Measurements from ENCODE around the gene C2CD5.

C2CD5 gene

DNA sequence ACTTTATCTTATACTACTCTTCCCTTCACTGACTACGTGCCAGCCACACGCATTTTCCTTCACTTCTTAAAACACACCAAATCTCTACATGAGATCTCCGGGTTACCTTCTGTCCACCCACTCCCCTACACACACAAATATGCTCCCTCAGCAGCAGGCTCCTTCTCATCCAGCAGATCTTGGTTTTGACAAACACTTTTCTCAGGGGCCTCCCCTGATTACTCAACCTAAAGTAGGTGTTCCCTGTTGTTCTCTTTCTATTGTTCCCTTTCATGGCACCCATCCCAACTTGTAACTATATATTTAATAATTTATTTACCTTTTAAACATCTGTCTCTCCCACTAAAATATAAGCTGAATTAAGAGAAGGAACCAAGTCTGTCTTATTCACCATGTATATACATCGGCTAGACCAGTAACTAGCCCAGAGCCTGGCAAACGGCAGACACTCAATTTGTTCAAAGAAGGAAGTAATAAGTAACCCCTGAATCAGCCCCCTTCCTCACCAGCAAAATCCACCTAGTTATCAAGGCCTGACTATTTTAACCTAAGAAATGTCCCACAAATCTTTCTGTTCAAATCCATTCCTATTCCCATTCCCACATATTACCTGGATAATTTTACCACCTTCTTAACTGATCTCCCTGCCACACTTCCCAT, 2.7 kb downstream of the C2CD5 start:
- TF ChIP-seq, protein P1, sequence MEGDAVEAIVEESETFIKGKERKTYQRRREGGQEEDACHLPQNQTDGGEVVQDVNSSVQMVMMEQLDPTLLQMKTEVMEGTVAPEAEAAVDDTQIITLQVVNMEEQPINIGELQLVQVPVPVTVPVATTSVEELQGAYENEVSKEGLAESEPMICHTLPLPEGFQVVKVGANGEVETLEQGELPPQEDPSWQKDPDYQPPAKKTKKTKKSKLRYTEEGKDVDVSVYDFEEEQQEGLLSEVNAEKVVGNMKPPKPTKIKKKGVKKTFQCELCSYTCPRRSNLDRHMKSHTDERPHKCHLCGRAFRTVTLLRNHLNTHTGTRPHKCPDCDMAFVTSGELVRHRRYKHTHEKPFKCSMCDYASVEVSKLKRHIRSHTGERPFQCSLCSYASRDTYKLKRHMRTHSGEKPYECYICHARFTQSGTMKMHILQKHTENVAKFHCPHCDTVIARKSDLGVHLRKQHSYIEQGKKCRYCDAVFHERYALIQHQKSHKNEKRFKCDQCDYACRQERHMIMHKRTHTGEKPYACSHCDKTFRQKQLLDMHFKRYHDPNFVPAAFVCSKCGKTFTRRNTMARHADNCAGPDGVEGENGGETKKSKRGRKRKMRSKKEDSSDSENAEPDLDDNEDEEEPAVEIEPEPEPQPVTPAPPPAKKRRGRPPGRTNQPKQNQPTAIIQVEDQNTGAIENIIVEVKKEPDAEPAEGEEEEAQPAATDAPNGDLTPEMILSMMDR (IDR thresholded peaks at IDR 0.05): no peak

DNA sequence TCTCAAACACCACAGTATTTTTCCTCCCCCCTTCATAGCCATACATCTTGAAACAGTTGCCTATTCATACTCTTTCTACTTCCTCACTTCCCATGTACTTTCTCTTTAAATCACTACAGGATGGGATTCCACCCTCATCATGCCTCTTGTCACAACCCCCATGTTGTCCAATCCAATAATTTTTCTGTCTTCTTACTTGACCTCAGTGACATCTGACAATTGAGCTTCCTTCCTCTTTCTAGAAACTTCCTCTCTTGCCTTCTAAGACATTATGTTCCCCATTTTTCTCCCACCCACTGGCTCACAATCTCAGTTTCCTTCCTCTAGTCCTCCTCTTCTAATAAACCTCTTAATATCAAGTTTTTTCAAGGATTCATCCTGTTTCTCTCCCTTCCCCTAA, 5.3 kb downstream of the C2CD5 start:
- TF ChIP-seq, protein P1 (IDR thresholded peaks at IDR 0.05): no peak

DNA sequence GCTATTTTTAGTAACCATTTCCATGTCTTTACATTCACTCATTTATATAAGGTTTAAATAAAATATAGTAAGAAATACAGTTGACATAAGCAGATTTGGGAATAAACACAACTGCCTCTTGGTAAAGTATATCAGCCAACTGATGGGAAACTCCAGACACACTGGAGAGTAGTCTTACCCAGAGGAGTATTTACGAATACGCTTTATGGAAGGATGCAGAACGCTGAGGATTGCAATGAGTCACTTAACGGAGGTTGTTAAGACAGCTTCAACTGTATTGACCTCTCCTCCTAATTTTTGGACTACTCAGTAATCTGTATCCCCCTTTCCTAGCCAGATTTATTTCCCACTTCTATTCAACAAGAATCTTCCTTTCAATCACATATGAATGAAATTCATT, 6.0 kb downstream of the C2CD5 start:
- TF ChIP-seq, protein P1 (IDR thresholded peaks at IDR 0.05): no peak

DNA sequence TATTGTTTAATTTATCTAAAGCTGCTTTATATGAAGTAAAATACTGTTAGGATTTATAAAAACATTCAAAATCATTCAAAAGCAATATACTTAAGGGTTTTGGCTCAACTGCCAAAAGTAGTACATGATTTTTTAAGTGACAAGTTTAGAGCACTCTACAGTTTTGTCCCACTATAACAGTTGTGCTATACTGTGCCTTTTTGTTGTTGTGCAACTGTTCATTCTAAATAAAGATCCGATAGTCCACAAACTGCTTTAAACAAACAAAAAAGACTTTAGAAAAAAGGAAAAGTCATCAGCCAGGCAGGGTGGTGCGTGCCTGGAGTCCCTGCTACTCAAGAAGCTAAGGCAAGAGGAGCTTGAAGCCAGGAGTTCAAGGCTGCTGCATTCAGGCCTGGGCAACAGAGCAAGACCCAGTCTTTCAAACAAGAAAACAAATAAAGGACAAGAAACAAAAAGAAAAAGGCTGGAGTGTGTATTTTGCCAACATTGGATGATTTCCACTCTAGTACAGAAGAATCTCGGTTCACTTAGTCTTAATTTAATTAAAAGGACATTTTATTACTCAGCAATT, 7.3 kb downstream of the C2CD5 start:
- TF ChIP-seq, protein P1 (IDR thresholded peaks at IDR 0.05): no peak

DNA sequence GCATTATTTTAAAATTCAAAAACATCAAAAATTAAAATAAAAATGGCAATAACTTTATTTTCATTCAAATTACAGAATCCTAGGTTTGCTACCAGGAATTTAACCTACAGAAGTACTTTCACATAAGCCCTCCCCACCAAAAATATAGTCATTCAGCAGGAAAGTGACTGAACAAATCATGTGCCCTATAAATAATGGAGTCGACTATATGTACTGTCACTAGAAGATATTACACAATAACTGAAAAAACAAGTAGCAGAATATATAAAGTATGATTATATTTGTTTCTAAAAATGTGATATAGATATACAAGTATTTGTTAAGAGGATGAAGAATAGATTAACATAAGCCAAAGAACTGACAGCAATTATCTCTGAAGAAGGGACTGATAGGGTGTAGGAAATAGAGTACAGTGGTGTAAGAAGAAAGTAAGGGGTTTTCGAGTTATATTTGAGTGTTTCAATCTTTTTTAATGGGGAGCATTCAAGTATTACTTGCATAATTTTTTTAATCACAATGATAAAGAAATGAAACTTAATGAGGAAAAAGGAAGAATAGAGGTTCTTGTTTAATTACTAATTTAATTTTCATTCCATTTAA, 7.9 kb downstream of the C2CD5 start:
- TF ChIP-seq, protein P1 (IDR thresholded peaks at IDR 0.05): no peak

DNA sequence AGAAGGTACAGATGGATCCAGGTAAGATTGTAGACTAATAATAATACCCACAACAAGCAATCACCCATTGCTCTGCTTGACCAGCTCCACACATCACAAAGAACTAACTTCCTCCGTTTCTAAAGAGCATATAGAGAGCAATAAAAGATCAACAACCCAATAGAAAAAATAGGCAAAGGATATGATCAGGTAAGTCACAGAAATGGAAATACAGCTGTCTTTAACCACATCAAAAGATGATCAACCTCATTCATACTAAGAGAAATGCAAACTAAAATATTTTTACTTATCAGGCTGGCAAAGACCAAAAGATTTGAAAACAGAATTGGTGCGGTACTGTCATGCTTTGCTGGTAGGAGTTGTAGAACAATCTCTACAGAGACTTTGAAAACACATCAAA, 8.9 kb downstream of the C2CD5 start:
- TF ChIP-seq, protein P1 (IDR thresholded peaks at IDR 0.05): no peak

DNA sequence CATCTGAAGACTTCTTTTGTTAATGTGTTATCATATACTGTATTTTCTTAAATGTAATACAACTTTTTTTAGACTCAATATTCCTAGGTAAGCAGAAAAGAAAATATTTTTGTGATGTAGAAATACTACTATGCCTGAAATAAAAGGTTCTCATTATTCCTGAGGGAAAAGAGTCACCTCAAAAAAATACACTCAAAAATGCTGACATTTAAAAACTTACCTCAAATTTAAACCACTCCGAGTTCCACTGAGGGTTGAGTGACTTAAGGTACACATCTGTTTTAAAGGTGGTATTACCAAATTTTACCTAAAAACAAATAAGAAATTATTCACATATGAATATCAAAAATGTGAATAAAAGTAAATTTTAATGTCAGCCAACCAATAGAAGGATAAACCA, 9.3 kb downstream of the C2CD5 start:
- TF ChIP-seq, protein P1 (IDR thresholded peaks at IDR 0.05): no peak
